Spleen (tissue), 11 donors: Measurements from ENCODE around the gene CCSER2. TPM values are rescaled to one million over a fixed set of nuclear protein-coding genes. Genes with fewer than 3 reads are reported as not detected.

Experiments
- DNase-seq: peaks from one replicate; pipeline ENCODE4 v3.0.0-alpha.2; 2020
- H3K27ac ChIP-seq, 8 donors: fragments of 200-600 bp; sonication (generic) in 7 of 8; 1 replicate in 4 of 8; 2 replicates in 4 of 8; pipeline versions ENCODE4 v1.5.0 to v1.8.0; 2016 to 2021; ENCODE audit warnings: inconsistent platforms in 4 of 8, mild to moderate bottlenecking in 4 of 8, moderate library complexity in 1 of 8
- H3K27me3 ChIP-seq, 7 donors: fragments of 200-600 bp; sonication (generic) in 6 of 7; replicated peaks in 1 of 7; 1 replicate in 4 of 7; 2 replicates in 3 of 7; pipeline versions ENCODE4 v1.5.0 to v1.8.0; 2016 to 2021; ENCODE audit warnings: inconsistent platforms in 3 of 7, mild to moderate bottlenecking in 1 of 7
- H3K36me3 ChIP-seq, 6 donors: fragments of 200-600 bp; sonication (generic) in 5 of 6; 1 replicate in 4 of 6; 2 replicates in 2 of 6; pipeline versions ENCODE4 v1.5.0 to v1.8.0; 2016 to 2021; ENCODE audit warnings: inconsistent platforms in 2 of 6
- H3K4me1 ChIP-seq, 6 donors: fragments of 200-600 bp; sonication (generic) in 5 of 6; 1 replicate in 3 of 6; 2 replicates in 3 of 6; pipeline versions ENCODE4 v1.5.0 to v1.8.0; 2016 to 2021; ENCODE audit warnings: inconsistent platforms in 3 of 6
- H3K4me3 ChIP-seq, 8 donors: fragments of 200-600 bp; sonication (generic) in 7 of 8; 1 replicate in 4 of 8; 2 replicates in 4 of 8; pipeline versions ENCODE4 v1.5.0 to v1.8.0; 2016 to 2021; ENCODE audit warnings: inconsistent platforms in 4 of 8, mild to moderate bottlenecking in 4 of 8, moderate library complexity in 2 of 8
- H3K9me3 ChIP-seq, 8 donors: fragments of 200-600 bp; sonication (generic) in 7 of 8; 1 replicate in 4 of 8; 2 replicates in 4 of 8; pipeline versions ENCODE4 v1.5.0 to v1.8.0; 2016 to 2021; ENCODE audit warnings: inconsistent platforms in 4 of 8
- CTCF ChIP-seq, 11 experiments: fragments of 200-600 bp in 7 of 11; fragments of 450-650 bp in 4 of 11; sonication (generic) in 4 of 11; IDR thresholded peaks in 8 of 11; conservative IDR thresholded peaks in 3 of 11; 1 replicate in 7 of 11; 2 replicates in 4 of 11; pipeline versions ENCODE4 v1.4.0 to v1.8.0; 2016 to 2021; ENCODE audit warnings: antibody characterized with exemption in 11 of 11, inconsistent platforms in 4 of 11, mild to moderate bottlenecking in 1 of 11
- POLR2A ChIP-seq, 3 donors: fragments of 450-650 bp; IDR thresholded peaks; one replicate each; pipeline ENCODE4 v1.5.1; 2017; ENCODE audit warnings: antibody characterized with exemption in 3 of 3, mild to moderate bottlenecking in 1 of 3
- POLR2AphosphoS5 ChIP-seq, 3 donors: sonication (generic); formaldehyde crosslinking; IDR thresholded peaks; one replicate each; pipeline ENCODE4 v1.5.1; 2017; ENCODE audit warnings: antibody characterized with exemption in 3 of 3
- WGBS, 5 donors: extraction: QIAGEN DNeasy Blood & Tissue Kit in 3 of 5; methylation state at CpG; one replicate each; pipeline versions ENCODE4 v1.1.5 to v1.1.7; 2013 to 2018; 5-methylcytosine and 5-hydroxymethylcytosine counted together
- intact Hi-C: fragments of 100-400 bp; cut with DNase I; formaldehyde crosslinking; loops from one replicate; pipeline ENCODE4 v1.15.0; 2023; ENCODE audit warnings: low total_unique reads
- polyA plus RNA-seq, 3 donors: library from polyadenylated mRNA; stranded (reverse); fragments of 200-250 nt; gene quantifications; one replicate each; pipeline ENCODE4 v1.2.1, GENCODE V29; 2013
- total RNA-seq, 7 donors: library from RNA; depleted of rRNA in 3 of 7; stranded (reverse); fragments of >200 nt in 3 of 7; fragmentation: NEBNext Ultra II Directional in 4 of 7; extraction: Animal tissue kit (Norgen Biotek cat#: 25700) in 4 of 7; gene quantifications; one replicate each; pipeline versions ENCODE4 v1.1.0 to v1.2.1, GENCODE V29; 2016 to 2021
- donor health status: healthy with polysubstance abuse.
- donor health status: DM: no; HTN: no; CAD: no; lungs with moderate emphysema.
- donor health status: DM: no; HTN: no; CAD: no.
- donor health status: Bipolar disorder and iron deficiency.
- donor health status: healthy.
- donor health status: DM: no; HTN: no; CAD: no.
- donor health status: DM: yes; HTN: yes; CAD: no.

The CCSER2 gene
- total and polyA plus RNA-seq, 10 donors, result 5.3 to 61.4 (median 45.2) TPM

DNA sequence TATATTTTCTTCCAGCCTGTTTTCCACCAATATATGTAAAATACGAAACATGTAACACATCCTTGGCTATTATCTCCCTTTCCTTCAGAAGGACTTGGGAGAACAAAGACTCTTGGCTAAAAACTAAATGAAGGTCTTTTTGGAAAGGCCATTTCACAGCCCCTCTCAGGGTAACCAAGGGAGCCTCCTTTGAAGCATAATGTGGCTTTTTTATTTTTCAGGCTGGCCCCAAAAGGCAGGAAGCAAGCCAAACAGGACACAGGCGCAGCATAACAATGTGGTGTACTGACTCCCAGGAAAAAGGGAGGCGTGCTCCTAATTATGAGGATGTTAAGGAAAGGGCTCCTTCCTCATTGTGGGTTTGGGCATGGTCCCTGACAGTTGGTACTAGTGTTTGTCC, 30.3 kb upstream of the CCSER2 start:
- DNase-seq, result no peak
- peaks cover 0 to 17% (median 0%) of the 10 kb centered on the region in 7 donors for H3K27me3 ChIP-seq
- no peaks in the 10 kb centered on the region for H3K9me3 ChIP-seq
- no peaks in the 10 kb centered on the region for H3K36me3 ChIP-seq
- 62 to 84% (median 71%) methylated on average over 3 of the region's 3 CpGs for WGBS, 5 donors
- intact Hi-C loops, result no loop called here
- TF ChIP-seq CTCF (IDR thresholded peaks at IDR 0.05 in 8 of 11, conservative IDR thresholded peaks at IDR 0.05 in 3 of 11) (no peak), POLR2AphosphoS5 (IDR thresholded peaks at IDR 0.05) (no peak), POLR2A (IDR thresholded peaks at IDR 0.05) (no peak)
- no peaks in the 10 kb centered on the region for H3K4me1 ChIP-seq
- H3K4me3 ChIP-seq, result no peak overlapping the region
- H3K27ac ChIP-seq, result no peak overlapping the region

GRCh38 chr10:84302223-84302622, 26.2 kb upstream of the CCSER2 start:
- peaks cover 0 to 17% (median 0%) of the 10 kb centered on the region in 7 donors for H3K27me3 ChIP-seq

GRCh38 chr10:84306751-84307384, 21.5 kb upstream of the CCSER2 start:
- intact Hi-C loops, result no loop called here
- no peak for TF ChIP-seq POLR2A (IDR thresholded peaks at IDR 0.05)
- TF ChIP-seq CTCF (IDR thresholded peaks at IDR 0.05 in 8 of 11, conservative IDR thresholded peaks at IDR 0.05 in 3 of 11), result no peak
- no peak for TF ChIP-seq POLR2AphosphoS5 (IDR thresholded peaks at IDR 0.05)
- Histone ChIP-seq H3K4me3 (no peak overlapping the region), H3K9me3 (no peaks in the 10 kb centered on the region), H3K4me1 (peaks cover 0 to 15% (median 11%) of the 10 kb centered on the region in 6 donors), H3K36me3 (no peaks in the 10 kb centered on the region), H3K27me3 (peaks cover 0 to 16% (median 0%) of the 10 kb centered on the region in 7 donors), H3K27ac (no peak overlapping the region)
- DNase-seq, result no peak
- WGBS, 5 donors, result 77 to 92% (median 81%) methylated on average over 4 of the region's 4 CpGs

More at GRCh38 chr10:84302223-84302622, 26.2 kb upstream of the CCSER2 start:
- WGBS, 5 donors, result 78 to 91% (median 88%) methylated on average over 2 of the region's 2 CpGs
- intact Hi-C loops, result no loop called here
- no peak overlapping the region for H3K27ac ChIP-seq
- no peaks in the 10 kb centered on the region for H3K36me3 ChIP-seq
- no peak for DNase-seq
- no peak overlapping the region for H3K4me3 ChIP-seq
- TF ChIP-seq POLR2A (IDR thresholded peaks at IDR 0.05) (no peak), POLR2AphosphoS5 (IDR thresholded peaks at IDR 0.05) (no peak), CTCF (IDR thresholded peaks at IDR 0.05 in 8 of 11, conservative IDR thresholded peaks at IDR 0.05 in 3 of 11) (no peak)
- H3K4me1 ChIP-seq, result no peaks in the 10 kb centered on the region
- H3K9me3 ChIP-seq, result no peaks in the 10 kb centered on the region

GRCh38 chr10:84308021-84308420, 20.4 kb upstream of the CCSER2 start:
- no peak for DNase-seq
- Histone ChIP-seq H3K27me3 (peaks cover 0 to 16% (median 0%) of the 10 kb centered on the region in 7 donors), H3K4me3 (no peak overlapping the region), H3K36me3 (no peaks in the 10 kb centered on the region), H3K9me3 (no peaks in the 10 kb centered on the region), H3K27ac (no peak overlapping the region), H3K4me1 (peaks cover 0 to 15% (median 11%) of the 10 kb centered on the region in 6 donors)
- TF ChIP-seq POLR2A (IDR thresholded peaks at IDR 0.05) (no peak), CTCF (IDR thresholded peaks at IDR 0.05 in 8 of 11, conservative IDR thresholded peaks at IDR 0.05 in 3 of 11) (no peak), POLR2AphosphoS5 (IDR thresholded peaks at IDR 0.05) (no peak)
- intact Hi-C loops, result no loop called here
- 56 to 65% (median 58%) methylated on average over 1 of the region's 1 CpG for WGBS, 5 donors
